ENCODE results near the gene NALCN. TPM values are rescaled to one million over a fixed set of nuclear protein-coding genes. Genes with fewer than 3 reads are reported as not detected.

The NALCN gene
- total RNA-seq, 1 donor from 2014 or later = not detected

GRCh38 chr13:101453784-101454201 lies 37.5 kb upstream of the NALCN start:
- no peak for TF ChIP-seq CTCF (IDR thresholded peaks at IDR 0.05; ENCODE audit: unreplicated experiment)
- Mint-ChIP-seq H3K4me3 (ENCODE audit: unreplicated experiment) (no peak overlapping the region), H3K27me3 (ENCODE audit: unreplicated experiment) (no peaks in the 10 kb centered on the region), H3K4me1 (ENCODE audit: unreplicated experiment) (no peaks in the 10 kb centered on the region), H3K36me3 (ENCODE audit: low read depth, unreplicated experiment) (no peaks in the 10 kb centered on the region), H3K27ac (ENCODE audit: unreplicated experiment) (no peak overlapping the region), H3K9me3 (ENCODE audit: unreplicated experiment) (no peaks in the 10 kb centered on the region)
- DNase-seq (ENCODE audit: low spot score) = peak; percentile 18

- TF ChIP-seq CTCF (IDR thresholded peaks at IDR 0.05; ENCODE audit: unreplicated experiment) = no peak
- Mint-ChIP-seq H3K27ac (ENCODE audit: unreplicated experiment) (no peak within 1 kb of the TSS), H3K36me3 (ENCODE audit: low read depth, unreplicated experiment) (no peaks in the 10 kb centered on the region), H3K4me3 (ENCODE audit: unreplicated experiment) (no peak within 1 kb of the TSS), H3K9me3 (ENCODE audit: unreplicated experiment) (no peaks in the 10 kb centered on the region), H3K4me1 (ENCODE audit: unreplicated experiment) (no peaks in the 10 kb centered on the region), H3K27me3 (ENCODE audit: unreplicated experiment) (no peaks in the 10 kb centered on the region)
- DNase-seq (ENCODE audit: low spot score) = no peak
Measured at GRCh38 chr13:101452519-101453485, 36.5 kb upstream of the NALCN start, which contains the start of gene ITGBL1. TSS of gene ITGBL1 (plus strand) at chr13:101452675. CDS start at chr13:101452834, 159 bp downstream.

- H3K27me3 Mint-ChIP-seq (ENCODE audit: unreplicated experiment) = no peaks in the 10 kb centered on the region
- H3K4me3 Mint-ChIP-seq (ENCODE audit: unreplicated experiment) = no peak overlapping the region
- H3K9me3 Mint-ChIP-seq (ENCODE audit: unreplicated experiment) = no peaks in the 10 kb centered on the region
- H3K27ac Mint-ChIP-seq (ENCODE audit: unreplicated experiment) = no peak overlapping the region
- no peaks in the 10 kb centered on the region for H3K36me3 Mint-ChIP-seq (ENCODE audit: low read depth, unreplicated experiment)
- no peak for TF ChIP-seq CTCF (IDR thresholded peaks at IDR 0.05; ENCODE audit: unreplicated experiment)
- H3K4me1 Mint-ChIP-seq (ENCODE audit: unreplicated experiment) = no peaks in the 10 kb centered on the region
- no peak for DNase-seq (ENCODE audit: low spot score)
Measured at GRCh38 chr13:101451641-101452040, 35.3 kb upstream of the NALCN start.

GRCh38 chr13:101450749-101451130 lies 34.4 kb upstream of the NALCN start:
- H3K27ac Mint-ChIP-seq (ENCODE audit: unreplicated experiment) = no peak overlapping the region
- no peaks in the 10 kb centered on the region for H3K27me3 Mint-ChIP-seq (ENCODE audit: unreplicated experiment)
- no peaks in the 10 kb centered on the region for H3K4me1 Mint-ChIP-seq (ENCODE audit: unreplicated experiment)
- DNase-seq (ENCODE audit: low spot score) = no peak
- no peaks in the 10 kb centered on the region for H3K36me3 Mint-ChIP-seq (ENCODE audit: low read depth, unreplicated experiment)
- H3K4me3 Mint-ChIP-seq (ENCODE audit: unreplicated experiment) = no peak overlapping the region
- no peak for TF ChIP-seq CTCF (IDR thresholded peaks at IDR 0.05; ENCODE audit: unreplicated experiment)
- no peaks in the 10 kb centered on the region for H3K9me3 Mint-ChIP-seq (ENCODE audit: unreplicated experiment)

Data from endothelial cell (in vitro differentiated cells).